IMR-90 (cell line): ENCODE results near the gene KLF13. TPM values are rescaled to one million over a fixed set of nuclear protein-coding genes. Genes with fewer than 3 reads are reported as not detected.
A peak's percentile ranks its signal among the peaks of the same experiment; 100 is the strongest.

Source experiments
- ATAC-seq: fragments of 200-7000 bp; cut with Tn5 transposase; 2 replicates; pipeline ENCODE4 v1.9.1; 2020; ENCODE audit warnings: low read depth, mild to moderate bottlenecking, moderate library complexity
- BruUV-seq: library from RNA; stranded (reverse); fragments of 400-500 nt; replicated peaks from 2 replicates; lab custom pipeline; 2021; lab: Mats Ljungman, UMichigan
- CTCF ChIA-PET: fragments of 300-600 bp; formaldehyde crosslinking; extraction: SDS; loops from one replicate; lab custom pipeline; 2021; ENCODE audit warnings: antibody characterized with exemption; lab: Yijun Ruan, JAX
- POLR2A ChIA-PET: fragments of 300-600 bp; sonication (Branson Sonifier 250); formaldehyde crosslinking; loops from one replicate; lab custom pipeline; 2022; ENCODE audit warnings: antibody characterized with exemption; ENCODE audit not compliant: unreplicated experiment; lab: Charles Lee
- DNase-seq: peaks from one replicate; pipeline ENCODE4 v3.0.0; 2013
- H2AFZ ChIP-seq: replicated peaks from 2 replicates; pipeline ENCODE3; 2013; ENCODE audit warnings: low read length, mild to moderate bottlenecking; ENCODE audit not compliant: poor library complexity
- H2AK5ac ChIP-seq: 2 replicates; pipeline ENCODE4 v1.6.1; 2013; ENCODE audit warnings: low read depth, low read length, inconsistent platforms
- H2AK9ac ChIP-seq: replicated peaks from 2 replicates; pipeline ENCODE3; 2013; ENCODE audit warnings: mild to moderate bottlenecking, low read depth, low read length, moderate library complexity; ENCODE audit not compliant: poor library complexity
- H2BK120ac ChIP-seq: 2 replicates; pipeline ENCODE4 v1.6.1; 2013; ENCODE audit warnings: low read depth, low read length, inconsistent platforms
- H2BK15ac ChIP-seq: 3 replicates; pipeline ENCODE4 v1.6.1; 2013; ENCODE audit warnings: low read depth, low read length, inconsistent platforms
- H2BK20ac ChIP-seq: 2 replicates; pipeline ENCODE4 v1.6.1; 2013; ENCODE audit warnings: low read depth, mild to moderate bottlenecking, inconsistent platforms, low read length, moderate library complexity
- H2BK5ac ChIP-seq: 2 replicates; pipeline ENCODE4 v1.6.1; 2013; ENCODE audit warnings: mild to moderate bottlenecking, low read depth, low read length, inconsistent platforms; ENCODE audit not compliant: poor library complexity, severe bottlenecking
- H3K14ac ChIP-seq: replicated peaks from 2 replicates; pipeline ENCODE4 v1.6.1; 2013; ENCODE audit warnings: low read depth, low read length, inconsistent platforms
- H3K18ac ChIP-seq: 2 replicates; pipeline ENCODE4 v1.6.1; 2013; ENCODE audit warnings: low read depth, low read length, control low read depth
- H3K23ac ChIP-seq: 2 replicates; pipeline ENCODE4 v1.6.1; 2013; ENCODE audit warnings: low read depth, low read length, inconsistent platforms
- H3K27ac ChIP-seq: 2 replicates; pipeline ENCODE4 v1.5.1; 2013; ENCODE audit warnings: mild to moderate bottlenecking, control low read depth, low read length; ENCODE audit not compliant: insufficient read depth
- H3K27me3 ChIP-seq: 2 replicates; pipeline ENCODE4 v1.6.1; 2013; ENCODE audit warnings: low read length; ENCODE audit not compliant: control insufficient read depth, insufficient read depth
- H3K36me3 ChIP-seq: 2 replicates; pipeline ENCODE4 v1.6.1; 2013; ENCODE audit warnings: low read length, mixed read lengths; ENCODE audit not compliant: control insufficient read depth, insufficient read depth
- H3K4ac ChIP-seq: 2 replicates; pipeline ENCODE4 v1.6.1; 2013; ENCODE audit warnings: low read depth, low read length, inconsistent platforms
- H3K4me1 ChIP-seq: 2 replicates; pipeline ENCODE4 v1.6.1; 2013; ENCODE audit warnings: low read length, mixed read lengths; ENCODE audit not compliant: control insufficient read depth, insufficient read depth
- H3K4me2 ChIP-seq: 2 replicates; pipeline ENCODE4 v1.6.1; 2013; ENCODE audit warnings: low read depth, mild to moderate bottlenecking, control low read depth, low read length, moderate library complexity
- H3K4me3 ChIP-seq: 2 replicates; pipeline ENCODE4 v1.5.1; 2013; ENCODE audit warnings: low read depth, mild to moderate bottlenecking, control low read depth, low read length, moderate library complexity; ENCODE audit not compliant: insufficient read depth
- H3K56ac ChIP-seq: 2 replicates; pipeline ENCODE4 v1.6.1; 2013; ENCODE audit warnings: low read length, inconsistent platforms; ENCODE audit not compliant: insufficient read depth; ENCODE audit errors: extremely low read depth
- H3K79me1 ChIP-seq, 2 experiments: 2 replicates each; pipeline ENCODE4 v1.6.1; 2013; ENCODE audit warnings: low read length in 2 of 2, inconsistent platforms in 1 of 2, low read depth in 1 of 2
- H3K9ac ChIP-seq: 2 replicates; pipeline ENCODE4 v1.6.1; 2013; ENCODE audit warnings: low read depth, low read length, control low read depth
- H3K9me1 ChIP-seq: 2 replicates; pipeline ENCODE4 v1.6.1; 2013; ENCODE audit warnings: low read length, inconsistent platforms; ENCODE audit not compliant: insufficient read depth
- H3K9me3 ChIP-seq: 2 replicates; pipeline ENCODE4 v1.6.1; 2013; ENCODE audit warnings: low read length; ENCODE audit not compliant: control insufficient read depth, insufficient read depth
- H4K20me1 ChIP-seq: 2 replicates; pipeline ENCODE4 v1.6.1; 2013; ENCODE audit warnings: low read length, inconsistent platforms; ENCODE audit not compliant: insufficient read depth
- H4K5ac ChIP-seq: 2 replicates; pipeline ENCODE4 v1.6.1; 2013; ENCODE audit warnings: mild to moderate bottlenecking, low read depth, low read length, control low read depth
- H4K8ac ChIP-seq, 2 experiments: 2 replicates each; pipeline ENCODE4 v1.6.1; 2013; ENCODE audit warnings: low read depth in 2 of 2, low read length in 2 of 2, control low read depth in 1 of 2, inconsistent platforms in 1 of 2
- H4K91ac ChIP-seq: 2 replicates; pipeline ENCODE4 v1.6.1; 2013; ENCODE audit warnings: low read depth, low read length, inconsistent platforms; ENCODE audit not compliant: insufficient read depth
- BHLHE40 ChIP-seq: fragments of 150-350 bp; IDR thresholded peaks from 2 replicates; pipeline ENCODE4 v1.6.1; 2016; ENCODE audit warnings: mild to moderate bottlenecking, low read depth, low read length
- CEBPB ChIP-seq: IDR thresholded peaks from 2 replicates; pipeline ENCODE4 v1.6.1; 2012; ENCODE audit warnings: low read depth, low read length, improper control_type of control experiment
- CHD1 ChIP-seq: IDR thresholded peaks from 2 replicates; pipeline ENCODE4 v1.6.1; 2012; ENCODE audit warnings: low read depth, low read length, improper control_type of control experiment
- CTCF ChIP-seq: conservative IDR thresholded peaks from 2 replicates; pipeline ENCODE4 v1.5.1; 2012; ENCODE audit warnings: mild to moderate bottlenecking, low read depth, low read length, improper control_type of control experiment
- ELK1 ChIP-seq: fragments of 150-350 bp; IDR thresholded peaks from 2 replicates; pipeline ENCODE4 v1.6.1; 2016; ENCODE audit warnings: low read depth, mild to moderate bottlenecking, low read length, moderate library complexity, borderline replicate concordance
- FOS ChIP-seq: fragments of 150-350 bp; IDR thresholded peaks from 2 replicates; pipeline ENCODE4 v1.6.1; 2016; ENCODE audit warnings: low read depth, low read length
- MAFK ChIP-seq: IDR thresholded peaks from 2 replicates; pipeline ENCODE4 v1.6.1; 2012; ENCODE audit warnings: low read depth, low read length, improper control_type of control experiment
- MAZ ChIP-seq: IDR thresholded peaks from 2 replicates; pipeline ENCODE4 v1.6.1; 2012; ENCODE audit warnings: low read depth, mild to moderate bottlenecking, low read length, improper control_type of control experiment, moderate library complexity, borderline replicate concordance
- MXI1 ChIP-seq: IDR thresholded peaks from 2 replicates; pipeline ENCODE4 v1.6.1; 2012; ENCODE audit warnings: low read depth, mild to moderate bottlenecking, low read length, moderate library complexity, borderline replicate concordance
- NFE2L2 ChIP-seq: fragments of 150-350 bp; IDR thresholded peaks from 2 replicates; pipeline ENCODE4 v1.6.1; 2016; ENCODE audit warnings: low read depth, mild to moderate bottlenecking, low read length
- POLR2A ChIP-seq: IDR thresholded peaks from 2 replicates; pipeline ENCODE4 v1.6.1; 2012; ENCODE audit warnings: mild to moderate bottlenecking, low read depth, low read length
- RAD21 ChIP-seq: IDR thresholded peaks from 2 replicates; pipeline ENCODE4 v1.6.1; 2012; ENCODE audit warnings: low read length, improper control_type of control experiment
- RCOR1 ChIP-seq: IDR thresholded peaks from 2 replicates; pipeline ENCODE4 v1.6.1; 2012; ENCODE audit warnings: mild to moderate bottlenecking, low read length, improper control_type of control experiment; ENCODE audit not compliant: insufficient replicate concordance
- SMC3 ChIP-seq: fragments of 150-350 bp; IDR thresholded peaks from 2 replicates; pipeline ENCODE4 v1.6.1; 2016; ENCODE audit warnings: low read depth, mild to moderate bottlenecking, antibody characterized with exemption, low read length, moderate library complexity
- USF2 ChIP-seq: fragments of 150-350 bp; IDR thresholded peaks from 2 replicates; pipeline ENCODE4 v1.6.1; 2017; ENCODE audit warnings: mild to moderate bottlenecking, antibody characterized with exemption, low read length, low read depth
- WGBS, 2 experiments: methylation state at CpG; one replicate each; pipeline versions ENCODE4 v1.1.5 to v1.1.7; 2013; ENCODE audit warnings: missing lambda C conversion rate in 2 of 2; ENCODE audit not compliant: insufficient read length in 1 of 2; ENCODE audit errors: extremely low coverage in 2 of 2; 5-methylcytosine and 5-hydroxymethylcytosine counted together
- dilution Hi-C: fragments of 300-500 bp; cut with HindIII; formaldehyde crosslinking; loops from one replicate; pipeline ENCODE4 v1.14.3; 2018; ENCODE audit warnings: low sequenced_read_pairs; ENCODE audit not compliant: unreplicated experiment
- in situ Hi-C: fragments of 300-500 bp; cut with MboI; formaldehyde crosslinking; loops from 3 replicates; pipeline ENCODE4 v1.14.3; 2019; ENCODE audit warnings: low sequenced_read_pairs, inconsistent platforms, mixed read lengths
- intact Hi-C: fragments of 100-400 bp; cut with micrococcal nuclease; formaldehyde crosslinking; loops from 2 replicates; pipeline ENCODE4 v1.10.0; 2022
- polyA plus RNA-seq, 3 experiments: library from polyadenylated mRNA; depleted of rRNA; stranded (reverse); fragments of >200 nt; gene quantifications; 2 replicates each; pipeline ENCODE4 v1.2.3, GENCODE V29; 2012; ENCODE audit warnings: low replicate concordance in 1 of 3
- total RNA-seq: library from RNA; depleted of rRNA; stranded (reverse); fragments of >200 nt; gene quantifications from 2 replicates; pipeline ENCODE4 v1.2.3, GENCODE V29; 2012

KLF13 gene
- total and polyA plus RNA-seq, 2 of the 4 experiments (the other 2 are of a cell fraction): 9.5 to 10.6 TPM

GRCh38 chr15:31365032-31365654, 38.5 kb downstream of the KLF13 start:
- no peak for TF ChIP-seq USF2
- TF ChIP-seq MAZ: no peak
- TF ChIP-seq NFE2L2: no peak
- no peak for TF ChIP-seq POLR2A
- TF ChIP-seq FOS: no peak
- TF ChIP-seq MXI1: no peak
- TF ChIP-seq CHD1: no peak
- TF ChIP-seq RAD21: no peak
- TF ChIP-seq MAFK: no peak
- TF ChIP-seq ELK1: no peak
- TF ChIP-seq BHLHE40: no peak
- TF ChIP-seq CEBPB: no peak
- TF ChIP-seq CTCF: no peak
- no peak for TF ChIP-seq SMC3
- no peak for TF ChIP-seq RCOR1
- no TSS peak for BruUV-seq
- no peak for ATAC-seq

More at GRCh38 chr15:31365032-31365654, 38.5 kb downstream of the KLF13 start:
- H3K9me3 ChIP-seq: 0 out of 2 replicates have a peak, but pooled peaks cover 2% of the 10 kb centered on the region
- H3K36me3 ChIP-seq: no peaks in the 10 kb centered on the region
- H2AFZ ChIP-seq: peak overlapping the region; percentile 71
- no peak overlapping the region for H3K4me2 ChIP-seq
- no peak overlapping the region for H3K4ac ChIP-seq
- H2BK120ac ChIP-seq: no peak overlapping the region
- in situ Hi-C loops: loop anchor here (10.0 kb wide), 1 partner anchor 120 kb away; no protein-coding TSS in a partner anchor
- ChIA-PET POLR2A (no interaction called here), CTCF (interaction anchor here (0.6 kb wide), 1 partner anchor 15 kb away, joined by 3 read pairs; no protein-coding TSS in a partner anchor)
- H3K4me1 ChIP-seq: peaks cover 14% of the 10 kb centered on the region
- intact Hi-C loops: loop anchor here (5.0 kb wide), 1 partner anchor 107 kb away; no protein-coding TSS in a partner anchor
- H2BK5ac ChIP-seq: no peak overlapping the region
- no peak overlapping the region for H2BK15ac ChIP-seq
- H3K56ac ChIP-seq: no peak overlapping the region
- no peak overlapping the region for H3K9ac ChIP-seq
- dilution Hi-C loops: no loop called here
- H2AK5ac ChIP-seq: no peak overlapping the region
- no peak overlapping the region for H4K5ac ChIP-seq
- H2BK20ac ChIP-seq: no peak overlapping the region
- H4K20me1 ChIP-seq: peaks cover 46% of the 10 kb centered on the region; the same call in 1 of the 2 replicates
- H3K79me1 ChIP-seq: peaks cover 41 to 85% of the 10 kb centered on the region in 2 experiments
- no peak overlapping the region for H3K14ac ChIP-seq
- no peaks in the 10 kb centered on the region for H3K27me3 ChIP-seq
- H3K27ac ChIP-seq: no peak overlapping the region
- no peak for DNase-seq
- H3K18ac ChIP-seq: no peak overlapping the region
- no peak overlapping the region for H3K23ac ChIP-seq
- H3K4me3 ChIP-seq: no peak overlapping the region
- WGBS, 2 experiments: no CpG with 5 or more reads among the region's 10 CpGs
- H2AK9ac ChIP-seq: no peak overlapping the region
- H3K9me1 ChIP-seq: peaks cover 5% of the 10 kb centered on the region
- peak overlapping the region in 1 of 2 experiments; percentile 66; a peak in 2 of 4 replicates for H4K8ac ChIP-seq
- no peak overlapping the region for H4K91ac ChIP-seq
